T-helper 17 cell (primary cell): ENCODE data around the gene FTO. TPM values are rescaled to one million over a fixed set of nuclear protein-coding genes. Genes with fewer than 3 reads are reported as not detected.
A peak's percentile ranks its signal among the peaks of the same experiment; 100 is the strongest.

Experiments
- ATAC-seq: fragments of 150-1000 bp; cut with Tn5 transposase; 2 replicates; pipeline ENCODE4 v1.10.0; 2021; ENCODE audit warnings: mild to moderate bottlenecking, moderate library complexity
- DNase-seq, 3 donors: peaks; one replicate each; pipeline versions ENCODE4 v3.0.0 to v3.0.0-alpha.2; 2020 to 2021
- H3K9me3 ChIP-seq: one replicate; pipeline ENCODE4 v1.7.0; 2013; ENCODE audit warnings: low read length, mild to moderate bottlenecking; ENCODE audit not compliant: control insufficient read depth, poor library complexity, severe bottlenecking
- H3K27ac Mint-ChIP-seq: one replicate; pipeline ENCODE4 v1.8.0; 2022; ENCODE audit warnings: mild to moderate bottlenecking, moderate library complexity, mixed read lengths
- H3K27me3 Mint-ChIP-seq: one replicate; pipeline ENCODE4 v1.8.0; 2022; ENCODE audit warnings: mixed read lengths
- H3K36me3 Mint-ChIP-seq: one replicate; pipeline ENCODE4 v1.8.0; 2022; ENCODE audit warnings: low read depth, mixed read lengths
- H3K4me1 Mint-ChIP-seq: one replicate; pipeline ENCODE4 v1.8.0; 2022; ENCODE audit warnings: mild to moderate bottlenecking, mixed read lengths
- H3K4me3 Mint-ChIP-seq: one replicate; pipeline ENCODE4 v1.8.0; 2022; ENCODE audit warnings: mild to moderate bottlenecking, moderate library complexity, mixed read lengths
- total RNA-seq, 4 donors: library from RNA in 2 of 4; stranded (reverse) in 2 of 4; gene quantifications; one replicate each; pipeline ENCODE4 v1.2.3 and lab custom pipeline; 2022 to 2026

FTO gene
- total RNA-seq, 2 donors from 2014 or later, result 53.0 to 53.3 TPM

DNA sequence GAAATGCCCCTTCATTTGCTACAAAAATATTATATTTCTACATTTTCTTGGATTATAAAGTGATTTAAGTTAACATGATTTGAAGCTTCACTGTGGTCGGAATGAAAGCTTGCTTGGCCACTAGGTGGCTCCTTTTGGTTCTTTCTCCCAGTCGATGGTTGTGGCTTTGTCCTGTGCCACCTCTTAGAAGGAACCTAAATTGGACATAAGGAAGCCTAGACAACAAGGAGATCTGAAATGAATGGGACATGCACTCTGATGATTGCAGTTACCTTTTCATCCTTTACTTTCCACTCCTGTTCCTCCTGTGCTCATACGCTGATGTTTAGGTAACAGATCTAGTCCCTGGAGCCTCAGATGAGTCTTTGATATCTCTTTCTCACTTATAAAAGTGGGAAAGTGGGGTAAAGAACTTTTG, 39.2 kb downstream of the FTO start:
- no peak for DNase-seq
- Mint-ChIP-seq H3K4me1 (peaks cover 32% of the 10 kb centered on the region), H3K27me3 (no peaks in the 10 kb centered on the region), H3K27ac (no peak overlapping the region), H3K4me3 (no peak overlapping the region), H3K36me3 (peaks cover 3% of the 10 kb centered on the region)
- peak; percentile 44 for ATAC-seq
- no peaks in the 10 kb centered on the region for H3K9me3 ChIP-seq

DNA sequence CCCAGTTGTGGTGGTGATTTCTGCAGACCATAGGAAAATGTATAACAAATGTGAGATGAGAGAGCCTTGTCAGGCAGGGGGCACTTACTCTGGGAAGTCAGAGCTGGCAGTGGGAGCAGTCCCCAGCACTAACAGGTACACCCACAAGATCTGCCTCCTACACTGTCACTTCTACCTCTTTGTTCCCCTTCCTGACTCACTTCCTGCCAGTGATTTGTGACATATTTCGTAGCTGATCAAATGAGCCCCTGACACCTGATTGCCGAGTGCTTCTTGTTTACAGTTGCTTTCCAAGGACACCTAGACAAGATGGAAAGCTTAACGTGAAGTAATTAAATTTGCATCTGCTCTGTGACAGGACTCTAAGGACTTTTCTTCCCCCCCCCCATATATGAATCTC, 40.5 kb downstream of the FTO start:
- Mint-ChIP-seq H3K27me3 (no peaks in the 10 kb centered on the region), H3K4me3 (peak overlapping the region; percentile 66), H3K27ac (peak overlapping the region; percentile 68), H3K4me1 (peaks cover 32% of the 10 kb centered on the region), H3K36me3 (peaks cover 3% of the 10 kb centered on the region)
- DNase-seq, result no peak
- peak; percentile 89 for ATAC-seq
- no peaks in the 10 kb centered on the region for H3K9me3 ChIP-seq

- H3K9me3 ChIP-seq, result no peaks in the 10 kb centered on the region
- H3K4me3 Mint-ChIP-seq, result peak overlapping the region; percentile 9
- DNase-seq (no peak), ATAC-seq (no peak)
- no peaks in the 10 kb centered on the region for H3K27me3 Mint-ChIP-seq
- peaks cover 3% of the 10 kb centered on the region for H3K36me3 Mint-ChIP-seq
- H3K4me1 Mint-ChIP-seq, result peaks cover 30% of the 10 kb centered on the region
- H3K27ac Mint-ChIP-seq, result peak overlapping the region; percentile 68
Observed at GRCh38 chr16:53745086-53745485, 41.1 kb downstream of the FTO start.

- no peak for DNase-seq
- Mint-ChIP-seq H3K27ac (peak overlapping the region; percentile 68), H3K4me1 (peaks cover 28% of the 10 kb centered on the region), H3K27me3 (no peaks in the 10 kb centered on the region), H3K4me3 (no peak overlapping the region), H3K36me3 (peaks cover 3% of the 10 kb centered on the region)
- no peak for ATAC-seq
- H3K9me3 ChIP-seq, result no peaks in the 10 kb centered on the region
Observed at GRCh38 chr16:53745753-53746266, 41.9 kb downstream of the FTO start.

- H3K4me3 Mint-ChIP-seq, result no peak overlapping the region
Observed at GRCh38 chr16:53752560-53752959, 48.6 kb downstream of the FTO start.

DNA sequence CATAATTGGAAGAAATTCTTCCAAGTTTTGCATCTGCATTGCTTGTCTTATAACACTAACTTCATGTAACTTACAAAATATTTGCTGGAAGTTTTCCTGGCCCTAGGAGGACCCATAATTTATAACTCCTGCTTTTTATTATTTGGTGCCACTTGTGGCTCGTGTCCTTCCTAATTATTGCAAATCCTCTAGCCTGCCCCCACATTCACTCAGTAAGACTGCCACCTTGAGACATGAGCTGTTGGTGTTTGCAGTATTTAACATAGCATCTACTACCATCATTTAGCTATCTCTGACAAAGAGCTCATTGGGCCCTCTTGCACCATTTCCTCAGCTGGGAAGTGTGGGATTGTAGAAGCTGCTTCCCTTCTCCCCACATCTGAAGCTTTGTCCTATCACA, 49.5 kb downstream of the FTO start:
- Mint-ChIP-seq H3K27ac (no peak overlapping the region), H3K4me1 (peaks cover 16% of the 10 kb centered on the region)

More at GRCh38 chr16:53752560-53752959, 48.6 kb downstream of the FTO start:
- Mint-ChIP-seq H3K36me3 (peaks cover 1% of the 10 kb centered on the region), H3K27ac (no peak overlapping the region), H3K4me1 (peaks cover 16% of the 10 kb centered on the region), H3K27me3 (no peaks in the 10 kb centered on the region)
- DNase-seq (no peak), ATAC-seq (no peak)
- no peaks in the 10 kb centered on the region for H3K9me3 ChIP-seq

GRCh38 chr16:53755026-53755910, 51.3 kb downstream of the FTO start:
- Mint-ChIP-seq H3K4me3 (no peak overlapping the region), H3K27me3 (no peaks in the 10 kb centered on the region), H3K36me3 (no peaks in the 10 kb centered on the region), H3K4me1 (peaks cover 16% of the 10 kb centered on the region), H3K27ac (no peak overlapping the region)
- no peak for DNase-seq
- H3K9me3 ChIP-seq, result no peaks in the 10 kb centered on the region
- ATAC-seq, result no peak

More for the DNA sequence above, 49.5 kb downstream of the FTO start:
- no peaks in the 10 kb centered on the region for H3K27me3 Mint-ChIP-seq
- no peaks in the 10 kb centered on the region for H3K9me3 ChIP-seq
- no peak for ATAC-seq
- no peak overlapping the region for H3K4me3 Mint-ChIP-seq
- DNase-seq, result no peak
- H3K36me3 Mint-ChIP-seq, result no peaks in the 10 kb centered on the region

- Mint-ChIP-seq H3K27me3 (no peaks in the 10 kb centered on the region), H3K4me3 (no peak overlapping the region), H3K4me1 (peaks cover 14% of the 10 kb centered on the region), H3K27ac (no peak overlapping the region), H3K36me3 (no peaks in the 10 kb centered on the region)
- ATAC-seq (no peak), DNase-seq (no peak)
- no peaks in the 10 kb centered on the region for H3K9me3 ChIP-seq
Observed at GRCh38 chr16:53756275-53756996, 52.5 kb downstream of the FTO start.

DNA sequence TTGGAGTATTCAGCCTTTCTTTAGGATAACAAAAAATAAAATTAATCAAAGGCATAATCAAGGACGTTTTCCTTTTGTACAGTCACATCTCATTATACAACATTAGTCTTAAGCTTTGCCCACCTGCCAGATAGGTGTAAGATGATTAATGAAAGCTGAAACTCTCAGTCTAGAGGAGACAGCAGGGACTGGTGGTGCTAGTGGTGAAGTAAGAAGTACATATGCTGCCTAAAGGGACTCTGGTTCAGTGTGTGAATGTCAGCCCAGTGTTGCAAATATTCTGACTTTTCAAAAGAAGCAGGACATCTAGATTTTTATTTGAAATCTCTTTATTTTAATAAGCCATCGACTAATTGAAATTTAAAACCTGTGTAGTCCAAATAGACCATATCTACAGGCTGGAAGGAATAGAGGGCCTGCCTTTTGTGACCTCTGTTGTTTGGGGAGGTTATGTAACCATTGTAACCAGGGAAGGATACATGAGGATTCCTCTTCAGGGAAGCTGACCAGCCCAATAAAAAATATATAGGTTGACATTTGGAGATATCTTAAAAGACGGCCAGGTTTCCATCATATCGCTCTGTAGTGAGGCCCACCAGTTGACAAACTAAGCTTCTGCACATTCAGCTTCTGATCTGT, 54.1 kb downstream of the FTO start:
- DNase-seq (no peak), ATAC-seq (no peak)
- Mint-ChIP-seq H3K4me1 (peaks cover 14% of the 10 kb centered on the region), H3K27me3 (no peaks in the 10 kb centered on the region), H3K27ac (no peak overlapping the region), H3K4me3 (no peak overlapping the region), H3K36me3 (no peaks in the 10 kb centered on the region)
- no peaks in the 10 kb centered on the region for H3K9me3 ChIP-seq

DNA sequence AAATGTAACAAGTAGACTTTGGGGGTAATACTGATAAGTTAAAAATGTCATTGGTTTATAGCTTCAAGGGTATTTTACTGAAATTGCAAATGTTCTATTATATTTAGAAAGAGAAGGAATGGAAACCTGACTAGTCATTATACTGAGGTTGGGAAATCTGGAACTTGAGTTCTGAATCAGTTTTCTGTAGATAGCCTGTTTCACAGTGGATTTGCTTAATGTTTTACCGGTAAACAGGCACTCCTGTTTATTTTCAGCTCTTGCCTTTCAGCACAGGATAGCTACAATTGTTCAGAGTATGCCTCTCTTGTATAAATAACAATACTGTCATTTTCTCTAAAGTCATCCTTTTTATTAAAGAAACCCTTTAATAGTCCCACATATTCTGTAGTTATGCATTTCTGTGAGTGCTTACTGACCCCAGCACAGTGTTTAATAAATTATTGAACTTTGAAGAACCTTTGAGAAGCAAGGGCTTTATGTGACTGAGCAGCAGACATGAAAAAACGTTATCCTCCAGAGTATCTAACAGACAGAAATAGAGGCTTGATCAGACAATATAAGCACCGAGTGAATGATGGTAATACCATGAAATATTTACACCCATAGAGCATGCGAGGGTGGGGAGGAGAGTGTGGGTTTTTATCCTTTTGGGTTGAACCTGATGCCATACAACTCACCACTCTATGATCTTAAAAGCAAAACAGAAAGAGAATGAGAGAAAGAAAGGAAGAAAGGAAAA, 58.2 kb downstream of the FTO start:
- H3K9me3 ChIP-seq, result no peaks in the 10 kb centered on the region
- ATAC-seq (no peak), DNase-seq (no peak)
- H3K36me3 Mint-ChIP-seq, result peaks cover 8% of the 10 kb centered on the region
- no peak overlapping the region for H3K27ac Mint-ChIP-seq
- no peaks in the 10 kb centered on the region for H3K27me3 Mint-ChIP-seq
- H3K4me1 Mint-ChIP-seq, result peaks cover 15% of the 10 kb centered on the region
- no peak overlapping the region for H3K4me3 Mint-ChIP-seq

GRCh38 chr16:53766304-53767016, 62.5 kb downstream of the FTO start:
- H3K36me3 Mint-ChIP-seq, result peaks cover 8% of the 10 kb centered on the region
- DNase-seq (no peak), ATAC-seq (no peak)
- peak overlapping the region; percentile 9 for H3K27ac Mint-ChIP-seq
- peaks cover 22% of the 10 kb centered on the region for H3K4me1 Mint-ChIP-seq
- H3K9me3 ChIP-seq, result no peaks in the 10 kb centered on the region
- no peaks in the 10 kb centered on the region for H3K27me3 Mint-ChIP-seq
- no peak overlapping the region for H3K4me3 Mint-ChIP-seq

- H3K9me3 ChIP-seq, result no peaks in the 10 kb centered on the region
- Mint-ChIP-seq H3K27me3 (no peaks in the 10 kb centered on the region), H3K4me1 (peaks cover 16% of the 10 kb centered on the region), H3K4me3 (no peak overlapping the region), H3K27ac (no peak overlapping the region), H3K36me3 (peaks cover 8% of the 10 kb centered on the region)
- no peak for ATAC-seq
- DNase-seq, result no peak
Observed at GRCh38 chr16:53768167-53768566, 64.2 kb downstream of the FTO start.
